HEK293T (cell line): Measurements from ENCODE around the gene CPT1C.

Experiments
- ARNT ChIP-seq: fragments of 450-650 bp; IDR thresholded peaks from 2 replicates; pipeline ENCODE4 v1.6.1; 2017; ENCODE audit warnings: mild to moderate bottlenecking
- BHLHE40 ChIP-seq: fragments of 450-650 bp; IDR thresholded peaks from 2 replicates; pipeline ENCODE4 v1.6.1; 2016; ENCODE audit warnings: mild to moderate bottlenecking, moderate library complexity, borderline replicate concordance
- ELF4 ChIP-seq: fragments of 450-650 bp; IDR thresholded peaks from 2 replicates; pipeline ENCODE4 v1.6.1; 2017; ENCODE audit warnings: antibody characterized with exemption
- FOXA1 ChIP-seq: fragments of 450-650 bp; IDR thresholded peaks from 2 replicates; pipeline ENCODE4 v1.6.1; 2016; ENCODE audit warnings: mild to moderate bottlenecking
- FOXK2 ChIP-seq: fragments of 450-650 bp; IDR thresholded peaks from 2 replicates; pipeline ENCODE4 v1.6.1; 2016; ENCODE audit warnings: mild to moderate bottlenecking
- FOXM1 ChIP-seq: fragments of 450-650 bp; IDR thresholded peaks from 2 replicates; pipeline ENCODE4 v1.6.1; 2017; ENCODE audit warnings: mild to moderate bottlenecking, borderline replicate concordance
- HDGF ChIP-seq: fragments of 450-650 bp; IDR thresholded peaks from 2 replicates; pipeline ENCODE4 v1.6.1; 2017; ENCODE audit warnings: antibody characterized with exemption, borderline replicate concordance
- L3MBTL2 ChIP-seq: fragments of 450-650 bp; conservative IDR thresholded peaks from 2 replicates; pipeline ENCODE4 v1.6.1; 2016; ENCODE audit warnings: mild to moderate bottlenecking
- LEF1 ChIP-seq: fragments of 450-650 bp; IDR thresholded peaks from 2 replicates; pipeline ENCODE4 v1.6.1; 2017; ENCODE audit warnings: mild to moderate bottlenecking, borderline replicate concordance
- PKNOX1 ChIP-seq: fragments of 450-650 bp; IDR thresholded peaks from 2 replicates; pipeline ENCODE4 v1.6.1; 2016
- SP1 ChIP-seq: fragments of 450-650 bp; IDR thresholded peaks from 2 replicates; pipeline ENCODE4 v1.6.1; 2017
- TARDBP ChIP-seq: fragments of 450-650 bp; IDR thresholded peaks from 2 replicates; pipeline ENCODE4 v1.6.1; 2016
- ZNF384 ChIP-seq: fragments of 450-650 bp; IDR thresholded peaks from 2 replicates; pipeline ENCODE4 v1.6.1; 2016

GRCh38 chr19:49712397-49712859 lies 21.5 kb downstream of the CPT1C start:
- peak; percentile 92 for TF ChIP-seq ZNF384
- no peak for TF ChIP-seq FOXA1
- TF ChIP-seq FOXK2, result no peak
- no peak for TF ChIP-seq L3MBTL2
- TF ChIP-seq SP1, result no peak; the same call in 1 of the 2 replicates
- no peak for TF ChIP-seq FOXM1
- TF ChIP-seq TARDBP, result no peak
- peak; percentile 56; the same call in 1 of the 2 replicates for TF ChIP-seq PKNOX1
- TF ChIP-seq ELF4, result no peak
- no peak for TF ChIP-seq ARNT
- TF ChIP-seq LEF1, result no peak
- TF ChIP-seq BHLHE40, result no peak
- no peak for TF ChIP-seq HDGF
